ENCODE measurements around the gene NDUFAF5. TPM values are rescaled to one million over a fixed set of nuclear protein-coding genes. Genes with fewer than 3 reads are reported as not detected.

The NDUFAF5 gene
- total RNA-seq, 1 experiment from 2014 or later, result 40.2 TPM

DNA sequence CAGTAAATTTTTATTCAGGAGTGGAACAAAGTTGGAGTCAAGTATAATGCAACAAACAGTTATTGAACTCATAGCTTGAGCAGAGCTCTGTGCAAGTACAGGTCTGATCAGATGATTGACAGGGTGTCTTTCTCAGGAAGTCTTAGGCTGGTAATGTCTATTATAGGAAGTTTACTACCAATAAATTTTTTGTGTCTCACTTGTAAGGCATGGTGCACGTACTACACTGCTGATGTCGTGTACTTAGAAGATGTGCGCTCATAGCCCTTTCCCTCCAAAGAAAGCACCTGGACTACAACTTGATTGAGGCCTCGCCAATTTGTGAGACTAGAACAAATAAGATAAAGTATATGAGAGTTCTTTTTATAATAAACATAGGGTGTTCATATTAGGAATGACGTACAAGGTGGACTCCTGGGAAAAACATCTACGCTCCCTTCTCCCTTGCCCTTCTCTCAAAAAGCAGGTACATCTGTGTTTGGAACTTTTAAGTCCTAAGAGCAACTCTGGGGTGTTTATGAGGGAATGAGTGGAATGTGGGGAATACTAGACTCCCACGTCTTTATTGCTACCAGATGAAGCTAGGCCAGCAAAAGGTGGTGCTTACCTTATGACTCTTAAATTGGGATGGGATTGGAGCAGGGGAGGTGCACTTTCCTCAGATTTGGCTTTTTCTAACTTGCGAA lies 1.5 kb downstream of the NDUFAF5 start:
- H2BK15ac ChIP-seq (ENCODE audit: low read depth, low read length), result no peak overlapping the region
- H3K9ac ChIP-seq (ENCODE audit: extremely low read depth, insufficient read length, low read length), result peak overlapping the region; percentile 63
- no peak overlapping the region for H3T11ph ChIP-seq (ENCODE audit: low read length)
- no peak overlapping the region for H4K8ac ChIP-seq (replicated peaks; ENCODE audit: insufficient read length, low read depth, low read length)
- Mint-ChIP-seq H3K36me3 (ENCODE audit: insufficient read depth in 1 of 3, low read depth in 3 of 3) (peaks cover 30 to 53% (median 43%) of the 10 kb centered on the region in 3 experiments), H3K9me3 (no peaks in the 10 kb centered on the region; a peak in 1 of 5 replicates), H3K27ac (peak overlapping the region; percentile 72 to 92 (median 82); a peak in 4 of 7 replicates), H3K4me3 (peak overlapping the region; percentile 96 to 98), H3K27me3 (ENCODE audit: low read depth) (no peaks in the 10 kb centered on the region), H3K4me1 (peaks cover 19 to 24% of the 10 kb centered on the region in 2 experiments)
- WGBS (ENCODE audit: extremely low coverage, insufficient read length, low lambda C conversion rate), result no CpG with 5 or more reads among the region's 8 CpGs
- H3K56ac ChIP-seq (ENCODE audit: insufficient read length, low read depth, low read length), result no peak overlapping the region
- no peak overlapping the region for H2AK5ac ChIP-seq (ENCODE audit: insufficient read length, low read length)
- H3K4me2 ChIP-seq (ENCODE audit: insufficient read depth, insufficient read length, low read length), result peak overlapping the region; percentile 69
- TF ChIP-seq, protein P1, sequence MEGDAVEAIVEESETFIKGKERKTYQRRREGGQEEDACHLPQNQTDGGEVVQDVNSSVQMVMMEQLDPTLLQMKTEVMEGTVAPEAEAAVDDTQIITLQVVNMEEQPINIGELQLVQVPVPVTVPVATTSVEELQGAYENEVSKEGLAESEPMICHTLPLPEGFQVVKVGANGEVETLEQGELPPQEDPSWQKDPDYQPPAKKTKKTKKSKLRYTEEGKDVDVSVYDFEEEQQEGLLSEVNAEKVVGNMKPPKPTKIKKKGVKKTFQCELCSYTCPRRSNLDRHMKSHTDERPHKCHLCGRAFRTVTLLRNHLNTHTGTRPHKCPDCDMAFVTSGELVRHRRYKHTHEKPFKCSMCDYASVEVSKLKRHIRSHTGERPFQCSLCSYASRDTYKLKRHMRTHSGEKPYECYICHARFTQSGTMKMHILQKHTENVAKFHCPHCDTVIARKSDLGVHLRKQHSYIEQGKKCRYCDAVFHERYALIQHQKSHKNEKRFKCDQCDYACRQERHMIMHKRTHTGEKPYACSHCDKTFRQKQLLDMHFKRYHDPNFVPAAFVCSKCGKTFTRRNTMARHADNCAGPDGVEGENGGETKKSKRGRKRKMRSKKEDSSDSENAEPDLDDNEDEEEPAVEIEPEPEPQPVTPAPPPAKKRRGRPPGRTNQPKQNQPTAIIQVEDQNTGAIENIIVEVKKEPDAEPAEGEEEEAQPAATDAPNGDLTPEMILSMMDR (conservative IDR thresholded peaks at IDR 0.05), result no peak
- H3K27ac ChIP-seq (ENCODE audit: insufficient read length, low read depth, low read length), result no peak overlapping the region
- no peaks in the 10 kb centered on the region for H4K20me1 ChIP-seq (ENCODE audit: control insufficient read depth, insufficient read depth, insufficient read length)
- H2BK20ac ChIP-seq (ENCODE audit: low read depth, low read length, poor library complexity, severe bottlenecking), result no peak overlapping the region
- no peak overlapping the region for H2AFZ ChIP-seq (ENCODE audit: low read length)
- no peak overlapping the region for H4K91ac ChIP-seq (ENCODE audit: insufficient read length, low read depth, low read length)
- no peak for DNase-seq
- no peaks in the 10 kb centered on the region for H3K27me3 ChIP-seq (ENCODE audit: insufficient read depth, low read length)
- H3K4ac ChIP-seq (ENCODE audit: low read depth, low read length), result no peak overlapping the region
- H2BK120ac ChIP-seq (ENCODE audit: low read depth, low read length, poor library complexity, severe bottlenecking), result no peak overlapping the region
- no peak overlapping the region for H3K14ac ChIP-seq (ENCODE audit: insufficient read depth, low read length)
- H2BK5ac ChIP-seq (ENCODE audit: insufficient read length, low read length), result no peak overlapping the region
- no peak overlapping the region for H3K23ac ChIP-seq (ENCODE audit: insufficient read length, low read depth, low read length)
- no peaks in the 10 kb centered on the region for H3K9me3 ChIP-seq (ENCODE audit: control insufficient read depth, low read depth, low read length)
- no peaks in the 10 kb centered on the region for H3K4me1 ChIP-seq (ENCODE audit: insufficient read depth, low read length)
- H3K23me2 ChIP-seq (ENCODE audit: insufficient read length, low read depth, low read length, poor library complexity, severe bottlenecking), result peaks cover 11% of the 10 kb centered on the region
- no peak overlapping the region for H4K5ac ChIP-seq (ENCODE audit: insufficient read length, low read depth, low read length)
- H2BK12ac ChIP-seq (ENCODE audit: insufficient read length, low read depth, low read length), result no peak overlapping the region
- H3K79me1 ChIP-seq (ENCODE audit: insufficient read depth, low read depth, low read length, poor library complexity, severe bottlenecking), result no peaks in the 10 kb centered on the region
- no peak overlapping the region for H3K18ac ChIP-seq (ENCODE audit: insufficient read length, low read depth, low read length)
- H3K79me2 ChIP-seq (ENCODE audit: insufficient read depth, low read length), result peaks cover 18% of the 10 kb centered on the region

Data from H9 (cell line).